Kidney (tissue), 14 donors: Measurements from ENCODE around the gene RALGDS. TPM values are rescaled to one million over a fixed set of nuclear protein-coding genes. Genes with fewer than 3 reads are reported as not detected.
A peak's percentile ranks its signal among the peaks of the same experiment; 100 is the strongest.

Experiments used
- DNase-seq, 5 donors: peaks; one replicate each; pipeline ENCODE4 v3.0.0-alpha.2; 2013 to 2020
- FAIRE-seq: peaks from 2 replicates; lab custom pipeline; 2012; peaks lifted over from hg19 to GRCh38; lab: Jason Lieb, UNC
- H3K27ac ChIP-seq, 2 donors: one replicate each; pipeline ENCODE4 v1.7.0; 2013; ENCODE audit warnings: low read depth in 2 of 2, low read length in 2 of 2, inconsistent platforms in 1 of 2
- H3K27me3 ChIP-seq: one replicate; pipeline ENCODE4 v1.7.1; 2013; ENCODE audit warnings: low read length, inconsistent platforms; ENCODE audit not compliant: control insufficient read depth, insufficient read depth
- H3K36me3 ChIP-seq, 3 donors: one replicate each; pipeline versions ENCODE4 v1.7.0 to v1.7.1; 2013; ENCODE audit warnings: low read length in 3 of 3, control low read depth in 1 of 3, inconsistent platforms in 1 of 3; ENCODE audit not compliant: insufficient read depth in 3 of 3, control insufficient read depth in 2 of 3
- H3K4me1 ChIP-seq, 3 donors: one replicate each; pipeline versions ENCODE4 v1.7.0 to v1.7.1; 2013; ENCODE audit warnings: low read length in 3 of 3, inconsistent platforms in 1 of 3, low read depth in 1 of 3; ENCODE audit not compliant: control insufficient read depth in 2 of 3, insufficient read depth in 2 of 3
- H3K4me3 ChIP-seq, 3 donors: one replicate each; pipeline versions ENCODE4 v1.7.0 to v1.8.1; 2013; ENCODE audit warnings: low read length in 3 of 3, control low read depth in 1 of 3, inconsistent platforms in 1 of 3
- H3K9ac ChIP-seq, 3 donors: one replicate each; pipeline versions ENCODE4 v1.7.0 to v1.7.1; 2013; ENCODE audit warnings: low read length in 3 of 3, control low read depth in 1 of 3, inconsistent platforms in 1 of 3
- H3K9me3 ChIP-seq, 3 donors: one replicate each; pipeline versions ENCODE4 v1.7.0 to v1.7.1; 2013; ENCODE audit warnings: low read length in 3 of 3, control low read depth in 1 of 3, inconsistent platforms in 1 of 3; ENCODE audit not compliant: control insufficient read depth in 2 of 3, insufficient read depth in 1 of 3
- CTCF ChIP-seq: IDR thresholded peaks from 3 replicates; pipeline ENCODE4 v1.5.1; 2012; ENCODE audit warnings: mild to moderate bottlenecking, moderate library complexity, borderline replicate concordance; ENCODE audit not compliant: insufficient read depth; ENCODE audit errors: extremely low read depth
- intact Hi-C: fragments of 100-400 bp; cut with DNase I; formaldehyde crosslinking; loops from one replicate; pipeline ENCODE4 v1.11.1; 2022
- polyA plus RNA-seq: library from polyadenylated mRNA; stranded (reverse); fragments of 350-450 nt; fragmentation: Illumina TruSeq; extraction: RNeasy Lipid Tissue Mini Kit (QIAGEN cat#74804); gene quantifications from one replicate; pipeline ENCODE4 v1.2.3, GENCODE V29; 2014; ENCODE audit warnings: low read depth, low replicate concordance; ENCODE audit not compliant: insufficient read depth
- total RNA-seq: library from RNA; stranded (reverse); fragmentation: NEBNext Ultra II Directional; extraction: Animal tissue kit (Norgen Biotek cat#: 25700); gene quantifications from one replicate; pipeline ENCODE4 v1.2.1, GENCODE V29; 2021
- donor health status: control.
- donor health status: control.
- donor health status: control.
- donor health status: control.
- donor health status: control.
- donor health status: DM: yes; HTN: yes; CAD: no.
- donor health status: Normal renal cell carcinoma (clear cell type).

Gene RALGDS
- total and polyA plus RNA-seq, 2 donors from 2014 or later = 13.0 to 43.3 TPM

GRCh38 chr9:133120501-133121197 lies 391 bp downstream of the RALGDS start:
- FAIRE-seq = no peak
- peak in 3 of 5 donors; percentile 26 to 76 (median 49) for DNase-seq
- peak overlapping the region; percentile 16 to 74 (median 65) for H3K4me3 ChIP-seq
- H3K9ac ChIP-seq = peak overlapping the region in 2 of 3 donors; percentile 82 to 86
- peaks cover 0 to 37% (median 8%) of the 10 kb centered on the region in 3 donors for H3K4me1 ChIP-seq
- H3K9me3 ChIP-seq = no peaks in the 10 kb centered on the region
- no peaks in the 10 kb centered on the region for H3K36me3 ChIP-seq
- H3K27me3 ChIP-seq = no peaks in the 10 kb centered on the region
- H3K27ac ChIP-seq = peak overlapping the region; percentile 71 to 84
- TF ChIP-seq CTCF = no peak
- intact Hi-C loops = no loop called here

GRCh38 chr9:133119846-133120500 lies 1.1 kb downstream of the RALGDS start:
- H3K27ac ChIP-seq = peak overlapping the region; percentile 83 to 84
- H3K4me3 ChIP-seq = peak overlapping the region in 2 of 3 donors; percentile 65 to 74
- no peaks in the 10 kb centered on the region for H3K27me3 ChIP-seq
- FAIRE-seq (no peak), DNase-seq (peak in 2 of 5 donors; percentile 77 to 80)
- peaks cover 0 to 38% (median 8%) of the 10 kb centered on the region in 3 donors for H3K4me1 ChIP-seq
- no peak for TF ChIP-seq CTCF
- H3K9me3 ChIP-seq = no peaks in the 10 kb centered on the region
- H3K36me3 ChIP-seq = no peaks in the 10 kb centered on the region
- intact Hi-C loops = no loop called here
- peak overlapping the region in 2 of 3 donors; percentile 20 to 86 for H3K9ac ChIP-seq

- Histone ChIP-seq H3K27me3 (no peaks in the 10 kb centered on the region), H3K36me3 (no peaks in the 10 kb centered on the region), H3K4me3 (peak overlapping the region in 2 of 3 donors; percentile 25 to 74), H3K9me3 (no peaks in the 10 kb centered on the region), H3K4me1 (peaks cover 0 to 45% (median 15%) of the 10 kb centered on the region in 3 donors), H3K27ac (peak overlapping the region; percentile 83 to 84), H3K9ac (peak overlapping the region in 2 of 3 donors; percentile 20 to 80)
- peak in 4 of 5 donors; percentile 35 to 78 (median 69) for DNase-seq
- intact Hi-C loops = no loop called here
- no peak for TF ChIP-seq CTCF
- no peak for FAIRE-seq
Measured at GRCh38 chr9:133119103-133119845, 1.8 kb downstream of the RALGDS start.
